ENCODE results near the gene PARP4.

GRCh38 chr13:24454056-24454455 is 58.5 kb downstream of the PARP4 start:
- TF ChIP-seq CTCF (IDR thresholded peaks at IDR 0.05) (no peak), EZH2 (IDR thresholded peaks at IDR 0.05; ENCODE audit: borderline replicate concordance, insufficient read depth, low read depth, low read length, poor library complexity, severe bottlenecking) (no peak)
